ENCODE data around the gene CA12. TPM values are rescaled to one million over a fixed set of nuclear protein-coding genes. Genes with fewer than 3 reads are reported as not detected.

CA12 gene
- polyA plus RNA-seq, 4 donors = 0.27 to 24.8 (median 1.8) TPM; not detected in 1

DNA sequence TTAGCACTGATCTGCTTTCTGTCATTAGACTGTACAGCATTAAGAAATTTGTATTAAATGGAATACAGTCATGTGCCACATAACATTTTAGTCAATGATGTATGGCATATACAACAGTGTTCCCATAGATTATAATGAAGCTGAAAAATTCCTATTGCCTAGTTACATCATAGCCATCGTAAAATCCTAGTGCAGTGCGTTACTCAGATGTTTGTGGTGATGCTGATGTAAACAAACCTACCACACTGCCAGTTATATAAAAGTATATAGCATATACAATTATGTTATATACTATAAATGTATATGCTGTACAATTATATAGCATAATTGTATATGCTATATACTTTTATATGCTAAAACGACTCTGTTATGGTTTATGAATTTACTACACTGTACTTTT, 62.6 kb downstream of the CA12 start:
- FAIRE-seq = no peak

DNA sequence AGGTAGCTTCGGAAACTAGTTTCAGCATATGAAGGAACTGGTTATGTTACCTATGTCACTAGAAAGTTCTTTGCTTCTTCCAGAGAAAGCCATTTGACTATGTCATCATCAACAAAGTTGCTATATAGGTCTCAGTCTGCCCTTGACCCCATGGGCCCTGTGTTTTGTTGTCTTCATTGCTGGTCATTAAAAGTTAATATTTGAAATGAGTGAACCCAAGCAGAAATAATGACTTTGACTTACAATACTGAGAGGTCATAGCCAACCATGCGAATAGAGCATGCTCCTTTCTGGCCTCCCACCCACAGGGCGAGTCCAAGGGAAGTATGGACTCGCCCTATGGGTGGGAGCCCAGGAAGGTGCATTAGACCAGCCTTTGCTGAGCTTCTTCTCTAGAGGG, 63.3 kb downstream of the CA12 start:
- Histone ChIP-seq H3K27ac (ENCODE audit: low read depth in 1 of 3, low read length in 2 of 3) (no peak overlapping the region), H3K36me3 (ENCODE audit: control insufficient read depth in 3 of 3, insufficient read depth in 2 of 3, low read depth in 1 of 3, low read length in 3 of 3) (no peaks in the 10 kb centered on the region), H3K9me3 (ENCODE audit: control insufficient read depth in 2 of 2, insufficient read depth in 1 of 2, low read depth in 1 of 2, low read length in 1 of 2) (no peaks in the 10 kb centered on the region), H3K27me3 (ENCODE audit: control insufficient read depth in 3 of 3, insufficient read depth in 3 of 3, low read length in 3 of 3) (no peaks in the 10 kb centered on the region), H3K4me1 (ENCODE audit: control insufficient read depth in 3 of 3, insufficient read depth in 2 of 3, low read depth in 1 of 3, low read length in 2 of 3) (no peaks in the 10 kb centered on the region), H3K4me3 (ENCODE audit: low read depth in 1 of 3, low read length in 3 of 3) (no peak overlapping the region)
- FAIRE-seq (no peak), DNase-seq (no peak)
- 90 to 91% (median 90%) methylated on average over 4 of the region's 4 CpGs for whole genome bisulfite sequencing, 3 donors

More for the DNA sequence above, 62.6 kb downstream of the CA12 start:
- Histone ChIP-seq H3K9me3 (ENCODE audit: control insufficient read depth in 2 of 2, insufficient read depth in 1 of 2, low read depth in 1 of 2, low read length in 1 of 2) (no peaks in the 10 kb centered on the region), H3K36me3 (ENCODE audit: control insufficient read depth in 3 of 3, insufficient read depth in 2 of 3, low read depth in 1 of 3, low read length in 3 of 3) (no peaks in the 10 kb centered on the region), H3K4me1 (ENCODE audit: control insufficient read depth in 3 of 3, insufficient read depth in 2 of 3, low read depth in 1 of 3, low read length in 2 of 3) (no peaks in the 10 kb centered on the region), H3K27ac (ENCODE audit: low read depth in 1 of 3, low read length in 2 of 3) (no peak overlapping the region), H3K27me3 (ENCODE audit: control insufficient read depth in 3 of 3, insufficient read depth in 3 of 3, low read length in 3 of 3) (no peaks in the 10 kb centered on the region), H3K4me3 (ENCODE audit: low read depth in 1 of 3, low read length in 3 of 3) (no peak overlapping the region)
- WGBS, 3 donors = 79 to 88% (median 83%) methylated on average over 3 of the region's 3 CpGs
- no peak for DNase-seq

DNA sequence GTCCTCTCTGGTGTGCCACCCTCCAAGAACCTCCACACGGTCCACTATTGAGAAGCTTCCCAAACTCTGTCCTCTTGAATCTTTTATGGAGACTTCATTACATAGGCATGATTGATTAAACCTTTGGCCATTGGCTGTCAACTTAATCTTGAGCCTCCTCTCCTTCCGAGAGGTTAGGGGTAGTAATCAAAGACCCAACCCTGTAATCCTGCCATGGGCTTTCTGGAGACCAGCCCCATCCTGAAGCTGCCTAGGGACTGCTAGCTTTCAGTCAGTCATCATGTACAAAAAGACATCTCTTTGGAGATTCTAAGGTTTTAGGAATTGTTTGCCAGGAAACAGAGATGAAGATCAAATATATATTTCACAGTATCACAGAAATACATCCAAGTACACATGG, 67.2 kb downstream of the CA12 start:
- no peaks in the 10 kb centered on the region for H3K9me3 ChIP-seq (ENCODE audit: control insufficient read depth in 2 of 2, insufficient read depth in 1 of 2, low read depth in 1 of 2, low read length in 1 of 2)
- no peak overlapping the region for H3K27ac ChIP-seq (ENCODE audit: low read depth in 1 of 3, low read length in 2 of 3)
- no peaks in the 10 kb centered on the region for H3K36me3 ChIP-seq (ENCODE audit: control insufficient read depth in 3 of 3, insufficient read depth in 2 of 3, low read depth in 1 of 3, low read length in 3 of 3)
- H3K4me3 ChIP-seq (ENCODE audit: low read depth in 1 of 3, low read length in 3 of 3) = no peak overlapping the region
- DNase-seq (no peak), FAIRE-seq (no peak)
- no peaks in the 10 kb centered on the region for H3K27me3 ChIP-seq (ENCODE audit: control insufficient read depth in 3 of 3, insufficient read depth in 3 of 3, low read length in 3 of 3)
- 39 to 61% (median 55%) methylated on average over 2 of the region's 2 CpGs for WGBS, 3 donors
- H3K4me1 ChIP-seq (ENCODE audit: control insufficient read depth in 3 of 3, insufficient read depth in 2 of 3, low read depth in 1 of 3, low read length in 2 of 3) = no peaks in the 10 kb centered on the region

DNA sequence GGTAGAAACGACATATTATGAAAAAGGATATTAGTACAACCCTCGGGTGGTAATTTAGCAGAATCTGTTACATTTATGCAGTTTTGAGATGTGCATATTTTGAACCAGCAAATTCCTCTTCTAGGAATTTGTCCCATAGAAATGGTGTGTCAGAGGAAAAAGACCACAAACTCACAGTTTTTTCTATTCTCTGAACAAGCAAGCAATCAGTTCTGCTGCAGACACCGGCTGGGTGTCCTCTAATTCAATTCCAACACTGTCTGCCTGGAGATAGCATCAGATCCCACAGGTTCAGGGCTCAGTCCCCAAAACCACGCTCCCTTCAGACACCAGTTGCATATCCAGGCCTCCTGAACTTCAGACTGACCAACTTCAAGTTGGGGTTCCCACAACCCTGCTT, 67.8 kb downstream of the CA12 start:
- Histone ChIP-seq H3K4me1 (ENCODE audit: control insufficient read depth in 3 of 3, insufficient read depth in 2 of 3, low read depth in 1 of 3, low read length in 2 of 3) (no peaks in the 10 kb centered on the region), H3K27ac (ENCODE audit: low read depth in 1 of 3, low read length in 2 of 3) (no peak overlapping the region), H3K27me3 (ENCODE audit: control insufficient read depth in 3 of 3, insufficient read depth in 3 of 3, low read length in 3 of 3) (no peaks in the 10 kb centered on the region), H3K36me3 (ENCODE audit: control insufficient read depth in 3 of 3, insufficient read depth in 2 of 3, low read depth in 1 of 3, low read length in 3 of 3) (no peaks in the 10 kb centered on the region), H3K4me3 (ENCODE audit: low read depth in 1 of 3, low read length in 3 of 3) (no peak overlapping the region), H3K9me3 (ENCODE audit: control insufficient read depth in 2 of 2, insufficient read depth in 1 of 2, low read depth in 1 of 2, low read length in 1 of 2) (no peaks in the 10 kb centered on the region)
- WGBS, 3 donors = 83 to 86% (median 86%) methylated on average over 4 of the region's 4 CpGs
- FAIRE-seq (no peak), DNase-seq (no peak)

DNA sequence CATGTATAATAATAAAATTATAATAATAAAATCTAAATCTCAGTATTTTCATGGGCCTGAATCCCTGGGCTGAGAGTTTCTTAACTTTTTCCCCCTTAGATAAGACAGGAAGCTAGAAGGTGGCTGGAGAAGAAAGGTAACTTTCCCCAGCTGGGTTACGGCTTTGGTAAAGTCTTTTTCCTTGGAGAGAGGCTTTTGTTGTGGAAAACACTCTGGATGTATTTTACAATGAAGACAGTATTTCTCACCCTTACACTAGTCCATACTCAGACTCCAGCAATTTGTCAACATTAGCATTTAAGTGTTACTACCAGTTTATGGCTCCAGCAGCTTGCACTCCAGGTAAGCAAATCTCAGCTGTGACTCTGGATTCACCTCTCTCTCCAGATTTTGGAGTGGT, 69.4 kb downstream of the CA12 start:
- Histone ChIP-seq H3K27ac (ENCODE audit: low read depth in 1 of 3, low read length in 2 of 3) (no peak overlapping the region), H3K4me1 (ENCODE audit: control insufficient read depth in 3 of 3, insufficient read depth in 2 of 3, low read depth in 1 of 3, low read length in 2 of 3) (no peaks in the 10 kb centered on the region), H3K36me3 (ENCODE audit: control insufficient read depth in 3 of 3, insufficient read depth in 2 of 3, low read depth in 1 of 3, low read length in 3 of 3) (peaks cover 0 to 2% (median 0%) of the 10 kb centered on the region in 3 donors), H3K9me3 (ENCODE audit: control insufficient read depth in 2 of 2, insufficient read depth in 1 of 2, low read depth in 1 of 2, low read length in 1 of 2) (no peaks in the 10 kb centered on the region), H3K27me3 (ENCODE audit: control insufficient read depth in 3 of 3, insufficient read depth in 3 of 3, low read length in 3 of 3) (no peaks in the 10 kb centered on the region), H3K4me3 (ENCODE audit: low read depth in 1 of 3, low read length in 3 of 3) (no peak overlapping the region)
- FAIRE-seq (no peak), DNase-seq (no peak)
- WGBS, 3 donors = 93 to 100% (median 96%) methylated on average over 1 of the region's 1 CpG

DNA sequence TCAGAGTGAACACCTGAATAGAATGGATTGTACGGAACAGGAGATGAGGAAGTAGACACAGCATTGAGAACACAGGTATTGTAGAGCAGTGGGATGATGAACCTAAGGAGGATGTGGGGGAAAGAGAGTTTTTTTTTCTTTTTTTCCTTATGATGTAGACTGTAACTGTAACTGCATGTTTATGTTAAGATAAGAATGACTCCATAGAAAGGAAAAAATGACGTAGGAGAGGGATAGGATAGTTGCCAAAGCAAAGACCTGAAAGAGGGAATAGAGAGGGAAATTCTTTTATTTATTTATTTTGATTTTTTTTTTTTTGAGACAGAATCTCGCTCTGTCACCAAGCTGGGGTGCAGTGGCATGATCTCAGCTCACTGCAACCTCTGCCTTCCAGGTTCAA, 71.0 kb downstream of the CA12 start:
- Histone ChIP-seq H3K27me3 (ENCODE audit: control insufficient read depth in 3 of 3, insufficient read depth in 3 of 3, low read length in 3 of 3) (no peaks in the 10 kb centered on the region), H3K4me1 (ENCODE audit: control insufficient read depth in 3 of 3, insufficient read depth in 2 of 3, low read depth in 1 of 3, low read length in 2 of 3) (no peaks in the 10 kb centered on the region), H3K4me3 (ENCODE audit: low read depth in 1 of 3, low read length in 3 of 3) (no peak overlapping the region), H3K9me3 (ENCODE audit: control insufficient read depth in 2 of 2, insufficient read depth in 1 of 2, low read depth in 1 of 2, low read length in 1 of 2) (no peaks in the 10 kb centered on the region), H3K36me3 (ENCODE audit: control insufficient read depth in 3 of 3, insufficient read depth in 2 of 3, low read depth in 1 of 3, low read length in 3 of 3) (peaks cover 0 to 9% (median 4%) of the 10 kb centered on the region in 3 donors), H3K27ac (ENCODE audit: low read depth in 1 of 3, low read length in 2 of 3) (no peak overlapping the region)
- DNase-seq = no peak
- WGBS, 3 donors = 87 to 93% (median 92%) methylated on average over 2 to 3 of the region's 3 CpGs
- no peak for FAIRE-seq

DNA sequence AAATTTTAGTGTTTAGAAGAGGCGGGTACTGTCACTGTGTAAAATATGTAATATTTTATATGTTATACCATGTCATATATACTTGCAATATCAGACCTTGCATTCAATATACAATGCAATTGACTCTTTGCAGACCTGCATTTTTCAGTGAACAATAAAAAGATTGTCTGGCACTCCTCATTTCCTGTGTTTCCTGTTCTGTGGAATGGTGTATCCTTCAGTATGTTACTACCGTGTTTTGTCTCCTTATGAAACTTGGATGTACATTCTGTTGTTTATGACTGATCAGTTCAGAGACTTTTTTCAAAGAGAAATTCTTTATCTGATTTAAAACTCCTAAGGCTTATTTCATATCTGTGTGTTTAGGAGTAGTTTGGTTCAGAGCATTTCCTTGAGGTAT, 72.7 kb downstream of the CA12 start:
- no peak for DNase-seq
- no peaks in the 10 kb centered on the region for H3K9me3 ChIP-seq (ENCODE audit: control insufficient read depth in 2 of 2, insufficient read depth in 1 of 2, low read depth in 1 of 2, low read length in 1 of 2)
- peaks cover 0 to 11% (median 4%) of the 10 kb centered on the region in 3 donors for H3K36me3 ChIP-seq (ENCODE audit: control insufficient read depth in 3 of 3, insufficient read depth in 2 of 3, low read depth in 1 of 3, low read length in 3 of 3)
- FAIRE-seq = no peak
- H3K27me3 ChIP-seq (ENCODE audit: control insufficient read depth in 3 of 3, insufficient read depth in 3 of 3, low read length in 3 of 3) = no peaks in the 10 kb centered on the region
- 75 to 80% (median 77%) methylated on average over 2 of the region's 2 CpGs for WGBS, 3 donors
- no peak overlapping the region for H3K27ac ChIP-seq (ENCODE audit: low read depth in 1 of 3, low read length in 2 of 3)
- H3K4me3 ChIP-seq (ENCODE audit: low read depth in 1 of 3, low read length in 3 of 3) = no peak overlapping the region
- no peaks in the 10 kb centered on the region for H3K4me1 ChIP-seq (ENCODE audit: control insufficient read depth in 3 of 3, insufficient read depth in 2 of 3, low read depth in 1 of 3, low read length in 2 of 3)

DNA sequence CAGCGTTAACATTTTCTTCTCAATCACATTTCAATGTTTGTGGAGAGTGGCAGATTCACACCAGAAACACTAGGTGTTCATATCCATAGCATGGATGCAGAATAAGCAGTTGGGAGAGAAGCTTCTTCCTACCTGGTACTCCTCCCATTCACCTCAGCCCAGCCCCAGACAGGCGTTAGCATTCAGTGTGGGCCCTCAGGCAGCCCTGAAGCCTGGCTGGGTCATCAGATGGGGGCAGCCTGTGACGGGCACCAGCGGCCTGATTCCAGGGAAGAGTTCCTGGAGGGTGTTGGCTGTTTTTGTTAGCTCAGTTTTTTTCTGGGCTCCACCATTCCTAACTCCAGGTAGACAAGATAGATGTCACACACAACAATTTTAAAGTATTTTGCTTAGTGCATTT, 73.2 kb downstream of the CA12 start:
- Histone ChIP-seq H3K36me3 (ENCODE audit: control insufficient read depth in 3 of 3, insufficient read depth in 2 of 3, low read depth in 1 of 3, low read length in 3 of 3) (peaks cover 0 to 14% (median 6%) of the 10 kb centered on the region in 3 donors), H3K4me1 (ENCODE audit: control insufficient read depth in 3 of 3, insufficient read depth in 2 of 3, low read depth in 1 of 3, low read length in 2 of 3) (no peaks in the 10 kb centered on the region), H3K4me3 (ENCODE audit: low read depth in 1 of 3, low read length in 3 of 3) (no peak overlapping the region), H3K27ac (ENCODE audit: low read depth in 1 of 3, low read length in 2 of 3) (no peak overlapping the region), H3K9me3 (ENCODE audit: control insufficient read depth in 2 of 2, insufficient read depth in 1 of 2, low read depth in 1 of 2, low read length in 1 of 2) (no peaks in the 10 kb centered on the region), H3K27me3 (ENCODE audit: control insufficient read depth in 3 of 3, insufficient read depth in 3 of 3, low read length in 3 of 3) (no peaks in the 10 kb centered on the region)
- FAIRE-seq = no peak
- no peak for DNase-seq
- 81 to 85% (median 84%) methylated on average over 4 of the region's 4 CpGs for WGBS, 3 donors

DNA sequence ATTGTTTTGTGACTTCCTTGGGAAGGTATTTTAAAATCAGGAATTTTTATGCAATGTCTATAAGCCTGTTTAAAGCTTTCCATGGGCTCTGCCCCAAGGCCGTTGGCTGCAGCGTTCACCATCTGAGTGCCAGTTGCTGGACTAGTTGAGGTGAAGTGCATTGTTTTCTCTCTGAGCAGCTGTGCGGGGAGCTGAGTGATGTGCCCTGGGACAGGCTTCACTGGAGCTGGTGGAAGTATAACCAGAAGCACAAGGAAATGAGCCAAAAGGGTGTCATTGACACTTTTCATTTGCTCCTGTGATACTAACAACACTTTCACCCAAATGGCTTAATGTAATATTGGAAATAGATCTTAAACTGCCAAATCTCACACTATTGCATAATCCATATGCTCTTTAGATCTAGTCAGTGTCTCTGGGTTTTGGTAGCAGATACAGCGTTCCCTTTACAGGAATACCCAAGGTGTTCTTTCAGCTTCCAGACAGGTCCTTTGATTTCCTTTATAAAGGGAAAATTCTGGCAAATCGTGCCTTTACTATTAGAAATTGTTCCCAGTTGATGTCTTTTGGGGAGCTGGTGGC, 75.1 kb downstream of the CA12 start:
- H3K27ac ChIP-seq (ENCODE audit: low read depth in 1 of 3, low read length in 2 of 3) = no peak overlapping the region
- 89 to 94% (median 89%) methylated on average over 5 of the region's 5 CpGs for WGBS, 3 donors
- FAIRE-seq = no peak

More for the DNA sequence above, 75.1 kb downstream of the CA12 start:
- no peaks in the 10 kb centered on the region for H3K27me3 ChIP-seq (ENCODE audit: control insufficient read depth in 3 of 3, insufficient read depth in 3 of 3, low read length in 3 of 3)
- no peaks in the 10 kb centered on the region for H3K4me1 ChIP-seq (ENCODE audit: control insufficient read depth in 3 of 3, insufficient read depth in 2 of 3, low read depth in 1 of 3, low read length in 2 of 3)
- H3K36me3 ChIP-seq (ENCODE audit: control insufficient read depth in 3 of 3, insufficient read depth in 2 of 3, low read depth in 1 of 3, low read length in 3 of 3) = peaks cover 0 to 25% (median 10%) of the 10 kb centered on the region in 3 donors
- H3K9me3 ChIP-seq (ENCODE audit: control insufficient read depth in 2 of 2, insufficient read depth in 1 of 2, low read depth in 1 of 2, low read length in 1 of 2) = no peaks in the 10 kb centered on the region
- no peak overlapping the region for H3K4me3 ChIP-seq (ENCODE audit: low read depth in 1 of 3, low read length in 3 of 3)
- DNase-seq = no peak
